ENCODE measurements around the gene DUSP7.

DNA sequence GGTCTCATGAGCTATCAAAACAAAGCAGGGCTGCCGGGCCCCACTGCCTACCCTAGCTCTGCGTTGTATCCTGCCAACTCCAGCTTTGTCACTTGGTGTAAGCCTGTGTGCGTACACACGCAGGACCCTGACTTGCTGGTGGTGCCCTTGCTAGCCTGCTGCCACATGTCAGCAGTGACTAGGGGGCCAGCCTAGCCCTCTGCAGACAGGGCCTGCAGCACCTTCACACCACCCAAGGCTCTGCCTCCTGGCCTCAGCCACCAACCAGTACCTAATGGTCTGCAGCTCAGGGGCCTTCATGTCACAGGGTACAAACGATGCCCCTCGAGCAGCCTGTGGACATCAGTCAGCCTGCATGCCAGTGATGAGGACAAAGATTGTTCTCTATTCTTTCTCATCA lies 30.1 kb upstream of the DUSP7 start:
- no peak for TF ChIP-seq TEAD4 (CRISPR knock-in tag; IDR thresholded peaks at IDR 0.05)
- TF ChIP-seq CTCF (IDR thresholded peaks at IDR 0.05) = no peak
- no peak for TF ChIP-seq CREB1 (CRISPR knock-in tag; IDR thresholded peaks at IDR 0.05)
- TF ChIP-seq HMGXB4 (CRISPR knock-in tag; IDR thresholded peaks at IDR 0.05) = no peak
- no peak for TF ChIP-seq ZBTB43 (CRISPR knock-in tag; IDR thresholded peaks at IDR 0.05)
- no peak for TF ChIP-seq TCF7 (CRISPR knock-in tag; IDR thresholded peaks at IDR 0.05; ENCODE audit: low read depth)

All from WTC11 (cell line).